ENCODE results near the gene SCUBE1.

The SCUBE1 gene

GRCh38 chr22:43325176-43325575, 18.0 kb downstream of the SCUBE1 start:
- no peak for DNase-seq

- no peak for DNase-seq
Measured at GRCh38 chr22:43320943-43321900, 21.9 kb downstream of the SCUBE1 start.

DNA sequence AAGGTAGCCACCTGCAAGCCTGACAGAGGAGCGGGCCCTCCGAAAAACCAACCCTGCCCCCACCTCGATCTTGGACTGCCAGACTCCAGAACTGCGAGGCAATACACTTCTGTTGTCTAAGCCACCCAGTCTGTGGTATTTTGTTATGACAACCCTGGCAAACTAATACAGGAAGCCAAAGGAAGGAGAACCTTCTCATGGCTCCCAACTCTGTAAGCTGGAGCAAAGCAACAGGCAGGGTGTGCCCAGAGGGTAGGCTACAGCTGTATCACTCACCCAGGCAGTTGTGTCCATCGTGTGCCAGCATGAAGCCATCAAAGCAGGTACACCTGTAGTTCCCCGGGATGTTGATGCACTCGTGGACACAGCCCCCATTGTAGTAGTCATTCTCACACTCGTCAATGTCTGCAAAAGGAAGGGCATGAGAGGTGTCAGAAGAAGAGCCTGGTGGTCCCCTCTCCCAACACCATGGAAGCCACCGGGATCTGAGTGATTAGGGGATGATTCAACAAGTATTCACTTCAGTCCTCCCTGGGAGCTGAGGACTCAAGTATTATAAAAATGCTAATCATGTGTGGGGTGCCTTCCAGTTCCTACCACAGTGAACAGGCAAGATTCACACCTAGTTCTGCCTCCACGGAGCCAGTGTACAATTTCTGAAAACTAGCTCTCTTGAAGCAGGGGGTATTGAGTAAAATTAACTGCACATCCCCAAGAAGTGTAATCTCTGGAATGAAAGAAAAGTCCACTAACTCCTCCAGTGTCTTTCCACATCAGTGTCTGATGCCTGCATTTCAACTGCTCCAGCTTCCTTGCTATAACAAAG, 23.3 kb downstream of the SCUBE1 start:
- DNase-seq = no peak

- DNase-seq = no peak
Measured at GRCh38 chr22:43317239-43317638, 25.9 kb downstream of the SCUBE1 start.

GRCh38 chr22:43315687-43316217, 27.4 kb downstream of the SCUBE1 start:
- no peak for DNase-seq

- no peak for DNase-seq
Measured at GRCh38 chr22:43314611-43315010, 28.6 kb downstream of the SCUBE1 start.

DNA sequence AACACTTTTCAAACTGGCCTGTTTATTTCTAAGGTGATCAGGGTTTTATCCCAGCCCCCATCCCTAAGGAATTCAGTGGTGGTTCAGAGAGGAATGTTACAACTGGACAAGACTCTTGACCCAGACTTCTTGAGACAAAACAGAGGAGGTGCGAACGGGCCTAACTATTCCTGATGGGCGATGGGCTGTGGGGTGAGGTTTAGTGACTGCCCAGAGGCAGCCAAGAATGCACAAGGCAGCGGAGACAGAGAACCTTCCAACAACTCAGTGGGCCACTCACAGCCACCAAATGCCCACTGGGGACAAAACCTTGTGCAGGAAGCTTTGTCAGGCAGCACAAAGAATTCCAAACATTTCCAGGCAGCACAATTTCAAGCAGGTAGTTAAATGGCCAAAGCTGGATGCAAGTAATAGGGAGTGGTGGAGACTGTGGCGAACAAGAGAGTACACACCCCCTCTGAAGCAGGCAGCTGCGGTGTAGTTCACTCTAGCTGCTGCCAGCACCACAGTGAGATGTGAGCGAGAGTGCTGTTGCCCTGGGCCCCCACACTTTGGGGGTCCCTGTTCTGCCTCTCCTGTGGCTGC, 29.2 kb downstream of the SCUBE1 start:
- no peak for DNase-seq

DNA sequence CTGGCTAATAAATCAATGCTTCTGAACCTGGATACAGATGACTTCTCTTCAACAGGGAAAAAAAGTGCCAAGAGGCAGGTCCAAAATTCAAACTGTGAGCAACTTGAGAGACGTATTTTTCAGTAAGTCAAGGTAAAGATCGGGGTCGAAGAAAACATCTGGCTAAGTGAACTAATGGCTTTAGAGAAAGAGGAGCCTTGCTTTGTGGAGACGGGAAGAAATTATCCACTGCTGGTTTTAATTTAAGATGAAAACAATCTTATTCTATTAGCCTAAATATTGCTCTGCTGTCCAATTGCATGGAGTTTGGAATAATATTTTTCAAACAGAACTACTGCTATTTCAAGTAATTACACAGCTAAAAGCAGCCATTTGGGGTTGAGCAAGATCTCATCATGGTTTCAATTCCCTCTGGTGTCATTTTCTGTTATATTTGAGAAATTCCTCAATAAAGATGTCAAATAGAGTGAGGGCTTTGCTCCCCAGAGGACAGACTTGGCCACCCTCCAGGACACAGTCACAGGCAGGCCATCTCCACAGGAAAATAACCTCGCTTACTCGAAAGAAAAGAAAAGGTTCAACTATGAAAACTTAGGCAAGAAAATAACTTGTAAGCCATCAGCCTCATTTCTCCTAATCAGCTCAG, 29.8 kb downstream of the SCUBE1 start:
- DNase-seq = no peak

GRCh38 chr22:43312608-43313007, 30.6 kb downstream of the SCUBE1 start:
- DNase-seq = no peak

DNA sequence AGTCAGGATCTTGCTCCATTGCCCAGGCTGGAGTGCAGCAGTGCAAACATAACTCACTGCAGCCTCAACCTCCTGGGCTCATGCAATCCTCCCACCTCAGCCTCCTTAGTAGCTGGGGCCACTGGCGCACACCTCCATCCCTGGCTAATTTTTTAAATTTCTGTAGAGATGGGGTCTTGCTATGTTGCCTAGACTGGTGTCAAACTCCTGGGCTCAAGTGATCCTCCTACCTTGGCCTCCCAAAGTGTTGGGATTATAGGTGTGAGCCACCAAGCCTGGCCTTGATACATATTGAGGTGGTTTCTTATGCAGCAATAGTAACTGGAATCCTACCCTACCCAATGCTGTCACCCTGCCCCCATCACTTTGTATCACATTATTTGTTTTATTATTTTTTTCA, 32.4 kb downstream of the SCUBE1 start:
- DNase-seq = no peak

- DNase-seq = no peak
Measured at GRCh38 chr22:43310311-43310710, 32.9 kb downstream of the SCUBE1 start.

GRCh38 chr22:43308836-43309235, 34.3 kb downstream of the SCUBE1 start:
- DNase-seq = no peak

GRCh38 chr22:43308060-43308830, 34.9 kb downstream of the SCUBE1 start:
- DNase-seq = no peak

- DNase-seq = no peak
Measured at GRCh38 chr22:43305806-43306205, 37.4 kb downstream of the SCUBE1 start.

- no peak for DNase-seq
Measured at GRCh38 chr22:43304831-43305590, 38.2 kb downstream of the SCUBE1 start.

DNA sequence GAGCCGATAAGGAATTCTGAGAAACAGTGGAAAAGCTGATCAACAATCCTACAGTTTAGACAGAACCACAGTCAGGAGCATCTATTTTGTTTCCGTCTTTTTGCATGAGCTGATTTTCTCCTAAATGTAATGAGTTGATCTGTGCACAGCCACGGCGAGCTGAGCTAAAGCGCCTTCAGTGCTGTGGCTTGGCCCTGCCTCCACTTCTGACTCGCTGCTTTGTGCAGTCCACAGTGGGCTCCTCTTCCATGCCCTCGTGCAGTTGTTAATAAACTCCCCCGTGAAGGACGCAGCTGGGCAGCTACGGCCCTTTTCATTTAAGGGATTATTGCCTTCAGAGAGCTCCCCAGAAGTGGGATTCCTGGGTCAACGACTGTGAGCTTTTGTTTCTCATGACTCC, 39.4 kb downstream of the SCUBE1 start:
- DNase-seq = no peak

GRCh38 chr22:43303166-43303565, 40.0 kb downstream of the SCUBE1 start:
- no peak for DNase-seq

- no peak for DNase-seq
Measured at GRCh38 chr22:43302531-43303041, 40.6 kb downstream of the SCUBE1 start.

GRCh38 chr22:43301866-43302265, 41.3 kb downstream of the SCUBE1 start:
- no peak for DNase-seq

DNA sequence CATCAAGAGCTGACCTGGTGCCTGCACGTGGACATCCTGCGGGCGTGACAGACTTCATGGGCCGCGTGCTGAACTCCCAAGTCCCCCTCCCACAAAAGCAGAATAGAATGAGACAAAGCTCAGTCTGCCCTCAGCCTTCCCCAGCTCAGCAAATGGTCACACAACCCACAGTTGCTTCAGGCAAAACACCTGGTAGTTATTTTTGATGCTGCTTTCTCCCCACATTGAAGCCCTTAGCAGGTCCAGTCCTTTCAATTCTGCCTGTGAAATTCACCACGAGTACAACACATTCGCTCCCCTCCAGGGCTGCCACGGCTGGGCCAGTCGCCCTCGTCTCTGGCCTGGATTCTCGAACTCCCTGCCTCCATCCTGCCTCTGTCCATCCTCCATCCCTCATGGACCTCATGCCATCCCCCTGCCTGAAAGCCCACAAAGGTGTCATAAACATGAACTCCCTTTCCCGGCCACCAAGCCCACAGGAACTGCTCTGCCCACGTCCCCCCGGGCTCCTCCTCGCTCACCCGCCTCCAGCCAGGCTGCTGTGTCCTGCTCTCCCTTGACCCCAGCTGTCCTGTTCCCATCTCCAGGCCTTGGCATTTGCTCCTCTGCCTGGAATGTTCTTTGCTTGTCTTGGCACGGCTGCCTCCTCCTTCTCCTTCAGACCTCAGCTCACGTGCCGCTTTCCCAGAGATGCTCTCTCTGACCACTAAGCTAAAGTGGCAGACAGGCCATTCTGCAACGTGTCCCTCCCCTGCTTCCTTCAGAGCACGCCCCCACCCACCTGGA, 42.1 kb downstream of the SCUBE1 start:
- DNase-seq = no peak

Data from NCI-H1048 (cell line).